HG03342 (cell line): Measurements from ENCODE around the gene QPRT.
"Not testable (repeated sequence)": the region's sequence is repeated elsewhere in the genome, so short reads cannot be mapped to it uniquely, and the experiment has no call there.

Source experiments
- ATAC-seq: cut with Tn5 transposase; IDR thresholded peaks from one replicate; pipeline ENCODE4 v1.9.1; 2021; ENCODE audit warnings: mild to moderate bottlenecking, moderate library complexity; ENCODE audit not compliant: unreplicated experiment

Gene QPRT

GRCh38 chr16:29689490-29690351 lies 10.7 kb downstream of the QPRT start:
- not testable (repeated sequence) for ATAC-seq

DNA sequence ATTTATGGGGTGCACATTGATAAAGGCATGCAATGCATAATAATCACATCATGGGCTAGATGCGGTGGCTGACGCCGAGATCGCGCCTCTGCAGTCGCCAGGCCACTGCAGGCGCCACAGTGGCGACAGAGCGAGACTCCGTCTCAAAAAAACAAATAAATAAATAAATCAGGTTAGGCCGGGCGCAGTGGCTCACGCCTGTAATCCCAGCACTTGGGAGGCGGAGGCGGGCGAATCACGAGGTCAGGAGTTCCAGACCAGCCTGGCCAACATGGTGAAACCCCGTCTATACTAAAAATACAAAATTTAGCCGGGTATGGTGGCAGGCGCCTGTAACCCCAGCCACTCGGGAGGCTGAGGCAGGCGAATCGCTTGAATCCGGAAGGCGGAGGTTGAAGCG lies 13.6 kb downstream of the QPRT start:
- ATAC-seq = not testable (repeated sequence)

DNA sequence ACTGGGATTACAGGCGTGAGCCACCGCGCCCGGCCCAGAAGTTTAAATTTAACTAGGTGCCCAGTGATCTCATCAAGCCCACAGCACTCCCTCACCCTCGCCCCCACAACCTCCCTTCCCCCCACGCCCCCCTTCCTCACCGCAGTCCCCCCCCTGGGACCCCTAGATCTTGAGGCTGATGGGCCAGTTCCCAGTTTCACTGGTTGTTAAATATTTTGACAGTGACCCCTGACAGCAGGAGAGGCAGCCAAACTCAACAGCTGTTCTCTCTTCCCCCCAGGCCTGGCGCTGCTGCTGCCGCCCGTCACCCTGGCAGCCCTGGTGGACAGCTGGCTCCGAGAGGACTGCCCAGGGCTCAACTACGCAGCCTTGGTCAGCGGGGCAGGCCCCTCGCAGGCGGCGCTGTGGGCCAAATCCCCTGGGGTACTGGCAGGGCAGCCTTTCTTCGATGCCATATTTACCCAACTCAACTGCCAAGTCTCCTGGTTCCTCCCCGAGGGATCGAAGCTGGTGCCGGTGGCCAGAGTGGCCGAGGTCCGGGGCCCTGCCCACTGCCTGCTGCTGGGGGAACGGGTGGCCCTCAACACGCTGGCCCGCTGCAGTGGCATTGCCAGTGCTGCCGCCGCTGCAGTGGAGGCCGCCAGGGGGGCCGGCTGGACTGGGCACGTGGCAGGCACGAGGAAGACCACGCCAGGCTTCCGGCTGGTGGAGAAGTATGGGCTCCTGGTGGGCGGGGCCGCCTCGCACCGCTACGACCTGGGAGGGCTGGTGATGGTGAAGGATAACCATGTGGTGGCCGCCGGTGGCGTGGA lies 15.6 kb downstream of the QPRT start:
- ATAC-seq = no peak

- not testable (repeated sequence) for ATAC-seq
Measured at GRCh38 chr16:29695675-29696074, 16.7 kb downstream of the QPRT start.

DNA sequence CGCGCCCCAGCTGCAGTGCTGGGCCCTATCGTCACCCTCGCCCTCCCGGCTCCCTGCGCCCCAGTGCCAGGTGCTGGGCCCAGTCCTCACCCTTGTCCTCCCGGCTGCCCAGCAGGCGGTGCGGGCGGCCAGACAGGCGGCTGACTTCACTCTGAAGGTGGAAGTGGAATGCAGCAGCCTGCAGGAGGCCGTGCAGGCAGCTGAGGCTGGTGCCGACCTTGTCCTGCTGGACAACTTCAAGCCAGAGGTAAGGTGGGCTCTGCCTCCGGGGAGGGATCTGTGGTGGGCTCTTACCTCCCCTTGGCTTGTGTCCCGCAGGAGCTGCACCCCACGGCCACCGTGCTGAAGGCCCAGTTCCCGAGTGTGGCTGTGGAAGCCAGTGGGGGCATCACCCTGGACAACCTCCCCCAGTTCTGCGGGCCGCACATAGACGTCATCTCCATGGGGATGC lies 17.9 kb downstream of the QPRT start:
- ATAC-seq = no peak

DNA sequence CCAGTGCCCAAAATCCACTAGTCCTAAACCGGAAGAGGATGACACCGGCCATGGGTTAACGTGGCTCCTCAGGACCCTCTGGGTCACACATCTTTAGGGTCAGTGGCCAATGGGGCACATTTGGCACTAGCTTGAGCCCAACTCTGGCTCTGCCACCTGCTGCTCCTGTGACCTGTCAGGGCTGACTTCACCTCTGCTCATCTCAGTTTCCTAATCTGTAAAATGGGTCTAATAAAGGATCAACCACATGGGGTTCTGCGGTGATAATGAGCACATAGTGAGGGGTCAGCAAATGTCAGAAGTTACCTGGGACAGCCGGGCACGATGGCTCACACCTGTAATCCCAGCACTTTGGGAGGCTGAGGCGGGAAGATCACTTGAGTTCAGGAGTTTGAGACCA lies 18.4 kb downstream of the QPRT start:
- no peak for ATAC-seq

- ATAC-seq = no peak
Measured at GRCh38 chr16:29698042-29698441, 19.1 kb downstream of the QPRT start.

GRCh38 chr16:29698484-29699323 lies 19.7 kb downstream of the QPRT start:
- ATAC-seq = no peak

GRCh38 chr16:29699324-29700219 lies 20.6 kb downstream of the QPRT start:
- ATAC-seq = no peak

DNA sequence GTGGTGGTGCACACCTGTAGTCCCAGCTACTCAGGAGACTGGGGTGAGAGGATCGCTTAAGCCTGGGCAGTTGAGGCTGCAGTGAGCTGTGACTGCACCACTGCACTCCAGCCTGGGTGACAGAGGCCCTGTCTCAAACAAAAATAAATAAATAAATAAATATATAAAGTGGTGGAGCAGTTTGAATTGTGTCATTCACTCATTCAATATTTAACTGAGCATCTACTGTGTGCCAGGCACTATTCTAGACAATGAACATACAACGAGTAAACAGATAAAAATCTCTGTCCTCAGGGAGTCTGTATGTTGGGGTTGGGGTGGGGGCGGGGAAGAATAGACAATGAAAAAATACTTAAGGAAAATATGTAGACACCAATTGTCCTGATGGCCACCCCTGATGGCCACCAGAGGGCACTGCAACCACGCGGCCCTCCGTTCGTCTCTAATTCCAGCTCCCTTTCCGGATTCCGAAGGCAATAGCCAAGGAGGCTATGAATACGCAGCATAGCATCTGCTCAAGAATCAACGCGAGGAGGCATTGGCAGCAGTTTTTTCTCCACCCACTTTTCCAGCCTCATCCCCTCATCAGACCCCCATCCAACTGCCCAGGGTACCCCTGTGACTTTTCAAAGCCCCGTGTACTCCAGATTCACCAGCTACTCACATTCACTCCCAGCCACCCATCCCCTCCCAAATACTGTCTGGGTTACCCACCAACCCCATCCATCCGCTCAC lies 21.4 kb downstream of the QPRT start:
- ATAC-seq = no peak

GRCh38 chr16:29701214-29701555 lies 22.2 kb downstream of the QPRT start:
- ATAC-seq = no peak

GRCh38 chr16:29702269-29702668 lies 23.3 kb downstream of the QPRT start:
- ATAC-seq = peak; percentile 50

GRCh38 chr16:29705030-29705429 lies 26.1 kb downstream of the QPRT start:
- ATAC-seq = no peak

DNA sequence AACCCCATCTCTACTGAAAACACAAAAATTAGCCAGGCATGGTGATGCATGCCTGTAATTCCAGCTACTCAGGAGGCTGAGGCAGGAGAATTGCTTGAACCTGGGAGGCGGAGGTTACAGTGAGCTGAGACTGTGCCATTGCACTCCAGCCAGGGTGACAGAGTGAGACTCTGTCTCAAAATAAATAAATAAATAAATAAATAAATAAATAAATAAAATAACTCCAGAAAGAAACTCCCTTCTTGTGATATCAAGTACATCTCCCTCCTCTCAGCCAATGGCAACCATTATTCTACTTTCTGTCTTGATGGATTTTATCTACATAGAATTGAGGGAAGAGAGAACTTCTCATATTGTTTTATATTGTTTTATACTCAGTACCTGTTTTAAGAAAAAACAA lies 28.2 kb downstream of the QPRT start:
- ATAC-seq = not testable (repeated sequence)

DNA sequence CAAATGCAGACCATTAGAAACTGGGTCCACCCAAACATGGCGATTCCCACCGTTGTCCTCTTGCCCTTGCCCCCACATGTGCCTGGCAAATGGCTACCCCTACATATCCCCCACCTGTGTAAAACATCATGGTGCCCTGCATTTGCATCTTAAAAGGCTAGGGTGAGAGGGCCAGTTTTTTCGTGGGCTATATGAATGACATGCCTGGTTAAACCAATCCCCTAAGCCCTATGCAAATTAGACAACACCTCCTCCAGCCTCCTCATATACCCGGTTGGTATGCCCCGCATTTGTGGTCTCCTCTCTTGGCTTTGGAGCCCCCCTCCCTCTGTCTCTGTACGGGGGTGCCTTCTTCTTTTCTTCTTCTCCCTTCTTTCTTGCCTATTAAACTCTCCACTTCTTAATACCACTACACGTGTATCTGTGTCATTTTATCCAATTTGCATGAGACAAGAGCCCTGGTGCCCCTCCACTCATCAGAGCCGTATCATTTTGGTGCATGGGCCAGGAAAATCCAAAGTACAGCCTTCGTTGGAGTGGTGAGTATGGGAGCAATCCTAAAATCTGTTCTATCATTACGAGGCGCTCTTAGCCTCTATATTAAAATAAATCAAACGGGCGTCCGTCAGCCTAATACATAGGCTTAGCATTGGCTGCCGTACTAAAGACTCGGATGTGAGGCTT lies 30.1 kb downstream of the QPRT start:
- ATAC-seq = no peak

GRCh38 chr16:29709657-29710056 lies 30.7 kb downstream of the QPRT start:
- ATAC-seq = not testable (repeated sequence)

- ATAC-seq = no peak
Measured at GRCh38 chr16:29710227-29711219, 31.5 kb downstream of the QPRT start.

- no peak for ATAC-seq
Measured at GRCh38 chr16:29712809-29713208, 33.8 kb downstream of the QPRT start.
